HG02852 (cell line): ENCODE results near the gene IGF1R.

Experiments
- ATAC-seq: cut with Tn5 transposase; IDR thresholded peaks from one replicate; pipeline ENCODE4 v1.9.1; 2021; ENCODE audit warnings: mild to moderate bottlenecking, moderate library complexity; ENCODE audit not compliant: unreplicated experiment

The IGF1R gene

GRCh38 chr15:98853617-98854420 lies 205.5 kb downstream of the IGF1R start:
- no peak for ATAC-seq

DNA sequence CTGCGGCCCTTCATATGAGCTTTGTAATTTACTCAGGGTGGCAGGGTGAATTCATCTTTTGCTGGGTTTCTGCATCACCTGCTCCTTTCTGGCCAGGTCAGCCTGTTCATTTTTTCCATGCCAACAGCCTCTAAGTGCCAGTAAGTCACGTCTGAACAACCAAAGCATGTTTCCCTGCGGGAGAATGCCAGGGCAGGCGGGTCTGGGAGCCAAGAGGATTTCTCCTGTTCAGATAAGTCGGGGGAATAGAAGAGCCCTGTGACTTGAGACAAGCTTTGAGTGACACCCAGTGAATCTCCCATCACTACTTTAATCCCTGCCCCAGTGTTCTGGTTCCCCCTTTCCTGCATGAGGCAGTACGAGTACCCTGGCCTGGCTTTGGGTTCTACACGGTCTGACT lies 206.2 kb downstream of the IGF1R start:
- no peak for ATAC-seq

- ATAC-seq, result no peak
Observed at GRCh38 chr15:98855067-98855814, 206.9 kb downstream of the IGF1R start.

DNA sequence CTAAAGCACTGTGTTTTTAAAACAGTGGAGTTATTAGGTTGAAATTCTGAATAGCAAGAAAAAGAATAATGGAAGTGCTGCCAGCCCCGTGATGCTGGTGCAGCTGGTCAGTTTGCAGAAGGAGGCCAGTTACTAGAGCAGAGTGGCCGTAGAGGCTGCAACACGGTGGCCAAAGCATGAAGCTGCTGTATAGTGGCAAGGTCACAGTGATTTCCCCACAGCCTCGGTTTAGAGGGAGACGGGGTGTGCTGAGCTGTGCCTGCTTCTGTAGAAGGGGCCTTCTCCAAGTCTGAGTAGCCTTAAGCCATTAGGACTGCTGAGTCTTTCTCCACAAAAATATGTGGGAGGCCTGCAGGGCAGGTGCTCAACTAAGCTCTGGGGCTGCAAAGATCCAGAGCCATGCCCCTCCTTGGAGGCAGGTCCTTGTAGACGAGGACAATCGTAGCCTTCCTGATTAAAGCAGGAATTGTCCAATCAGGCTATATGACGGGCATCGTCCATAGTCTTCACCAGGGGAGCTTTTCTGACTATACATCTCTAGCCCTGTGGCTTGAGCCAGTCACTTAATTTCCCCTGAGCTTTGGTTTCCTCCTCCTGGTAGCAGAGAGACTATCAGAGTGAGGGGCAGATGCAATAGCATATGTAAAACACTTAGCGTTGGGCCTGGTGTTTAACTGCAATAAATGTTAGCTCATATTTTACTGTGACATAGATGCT lies 207.6 kb downstream of the IGF1R start:
- ATAC-seq, result no peak

DNA sequence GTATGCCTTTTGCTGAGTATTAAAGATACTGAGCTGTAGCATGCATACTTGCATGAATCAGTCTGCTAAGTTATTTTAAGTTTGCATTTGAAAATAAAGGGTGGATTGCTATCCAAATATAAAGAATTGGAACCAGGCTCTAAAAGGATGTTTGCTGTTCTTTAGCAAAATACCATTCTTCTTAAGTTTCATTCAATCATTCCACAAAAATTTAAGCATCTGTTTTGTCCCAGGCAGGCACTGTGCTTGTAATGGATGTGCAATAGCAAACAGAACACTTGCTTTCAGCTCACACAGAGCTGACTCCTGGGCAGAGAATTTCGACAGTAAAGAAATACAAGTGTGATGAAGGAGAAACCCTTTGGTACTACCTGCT lies 208.2 kb downstream of the IGF1R start:
- ATAC-seq, result no peak

- no peak for ATAC-seq
Observed at GRCh38 chr15:98858610-98859023, 210.3 kb downstream of the IGF1R start.

GRCh38 chr15:98859149-98859548 lies 210.8 kb downstream of the IGF1R start:
- ATAC-seq, result no peak

- no peak for ATAC-seq
Observed at GRCh38 chr15:98860281-98861041, 212.1 kb downstream of the IGF1R start.

DNA sequence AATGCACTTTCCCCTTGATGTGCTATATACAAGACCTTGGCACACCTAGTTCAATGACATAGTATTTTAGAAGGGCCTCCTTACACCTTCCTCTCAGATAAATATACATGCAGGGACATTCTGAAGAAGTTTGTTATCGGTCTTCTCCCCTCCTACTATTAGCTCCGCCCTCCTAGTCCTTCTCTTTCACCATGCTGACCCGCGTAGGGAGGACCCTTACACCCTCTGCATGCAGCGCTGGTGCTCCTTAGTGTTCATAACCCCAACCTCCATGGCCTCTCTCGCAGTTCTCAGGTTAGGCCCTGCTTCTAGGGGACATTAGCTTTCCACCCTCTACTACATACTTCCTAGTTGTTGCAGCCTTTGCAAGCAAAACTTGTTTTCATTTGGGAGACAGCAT lies 212.8 kb downstream of the IGF1R start:
- ATAC-seq, result no peak

GRCh38 chr15:98863983-98864382 lies 215.6 kb downstream of the IGF1R start:
- ATAC-seq, result no peak

DNA sequence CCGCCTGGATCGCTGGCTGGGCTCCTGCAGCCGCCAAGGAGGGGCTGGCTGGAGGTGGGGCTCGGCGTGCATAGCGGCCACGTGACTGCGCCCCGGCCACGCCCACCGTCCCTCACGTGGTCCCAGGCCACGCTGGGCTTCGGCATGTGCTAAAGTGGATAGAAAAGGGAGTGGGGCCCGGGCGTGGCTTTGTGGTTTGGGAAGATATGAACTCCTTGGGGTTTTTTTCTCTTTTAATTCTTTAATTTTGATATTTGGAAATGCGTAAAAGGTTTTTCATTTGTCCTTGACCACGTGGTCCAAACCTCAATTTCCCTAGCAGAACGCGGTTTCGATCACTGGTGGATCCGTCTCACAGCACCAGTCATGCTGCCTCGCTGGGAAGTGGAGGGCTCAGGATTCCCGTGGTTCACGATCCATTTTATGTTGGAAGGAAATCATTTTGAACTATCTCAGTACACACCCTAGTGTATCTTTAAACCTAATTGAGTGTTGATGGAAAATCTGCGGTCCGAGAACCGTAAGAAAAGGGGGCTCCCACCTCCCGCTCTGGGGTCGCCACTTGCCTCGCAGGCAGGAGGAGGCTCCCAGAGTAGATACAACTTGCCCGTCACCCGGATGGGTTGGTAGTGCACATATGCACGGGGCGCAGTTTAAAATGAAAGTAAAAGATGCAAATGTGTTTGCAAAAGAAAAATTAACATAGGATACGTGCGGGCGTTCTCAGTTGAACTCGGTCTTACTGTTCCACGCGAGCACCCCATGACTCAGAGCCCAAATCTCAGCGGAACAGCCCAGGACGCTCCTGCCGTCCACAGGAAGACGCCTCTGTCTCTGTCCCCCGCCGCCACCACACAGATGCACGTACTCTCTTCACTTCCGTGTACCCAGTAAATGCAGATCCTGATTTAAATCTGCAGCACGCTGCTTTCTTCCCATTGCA lies 217.3 kb downstream of the IGF1R start:
- peak; percentile 87 for ATAC-seq

GRCh38 chr15:98866511-98866910 lies 218.2 kb downstream of the IGF1R start:
- no peak for ATAC-seq

DNA sequence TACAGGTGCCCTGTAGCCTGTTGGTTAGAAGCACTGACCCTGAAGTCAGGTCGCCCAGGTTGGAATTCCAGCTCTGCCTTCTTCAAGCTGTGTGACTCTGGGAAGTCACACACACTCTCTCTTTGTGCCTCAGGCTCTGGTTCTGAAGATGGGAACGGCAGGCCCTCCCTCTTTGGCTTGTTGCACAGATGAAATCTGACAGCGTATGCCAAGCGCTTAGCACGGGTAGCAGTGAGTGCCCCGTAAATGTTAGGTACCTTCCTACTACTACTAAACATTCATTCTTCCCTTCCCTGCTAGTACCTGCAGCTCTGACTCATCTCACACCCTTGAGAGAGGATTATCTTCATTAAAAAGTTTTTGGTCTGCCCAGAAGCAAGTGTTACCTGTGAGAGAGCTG lies 220.2 kb downstream of the IGF1R start:
- no peak for ATAC-seq

GRCh38 chr15:98870788-98871187 lies 222.4 kb downstream of the IGF1R start:
- no peak for ATAC-seq

- ATAC-seq, result no peak
Observed at GRCh38 chr15:98872774-98873173, 224.4 kb downstream of the IGF1R start.

DNA sequence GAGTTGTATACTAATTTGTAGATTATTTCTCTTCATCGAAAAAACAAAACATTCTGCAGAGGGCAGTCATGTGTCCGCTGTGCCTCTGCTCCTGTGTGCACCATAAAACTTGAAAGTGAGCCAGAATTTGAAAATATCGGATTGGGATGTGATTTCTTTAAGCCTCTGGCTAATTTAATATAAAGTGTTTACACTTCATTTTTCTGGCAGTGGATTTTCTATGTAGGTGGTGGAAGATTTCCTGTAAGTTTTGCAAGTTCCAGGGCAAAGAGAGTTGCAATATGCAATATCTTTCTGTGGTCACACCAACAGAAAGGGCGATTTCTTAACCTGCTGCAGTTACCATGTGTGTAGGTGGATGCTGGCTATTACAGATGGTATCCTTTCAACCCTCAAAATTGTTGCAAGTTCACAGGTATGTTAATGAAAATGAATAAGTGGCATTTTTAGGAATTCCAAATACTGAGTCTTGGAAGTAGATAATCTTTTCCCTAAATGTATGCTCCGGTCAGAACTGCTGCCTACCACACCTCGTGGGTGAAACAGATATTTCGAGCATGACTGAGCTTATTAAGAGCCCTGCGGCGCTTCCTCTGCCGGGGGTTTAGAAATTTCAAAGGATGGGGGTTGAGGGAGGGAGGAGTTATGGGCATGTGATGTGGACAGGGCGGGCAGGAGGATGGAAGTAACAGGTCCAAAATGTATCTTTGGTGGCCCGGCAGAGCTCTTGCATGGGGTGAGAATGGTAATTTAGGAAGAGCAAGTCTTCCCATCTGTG lies 225.3 kb downstream of the IGF1R start:
- ATAC-seq, result no peak

- no peak for ATAC-seq
Observed at GRCh38 chr15:98874370-98874769, 226.0 kb downstream of the IGF1R start.

DNA sequence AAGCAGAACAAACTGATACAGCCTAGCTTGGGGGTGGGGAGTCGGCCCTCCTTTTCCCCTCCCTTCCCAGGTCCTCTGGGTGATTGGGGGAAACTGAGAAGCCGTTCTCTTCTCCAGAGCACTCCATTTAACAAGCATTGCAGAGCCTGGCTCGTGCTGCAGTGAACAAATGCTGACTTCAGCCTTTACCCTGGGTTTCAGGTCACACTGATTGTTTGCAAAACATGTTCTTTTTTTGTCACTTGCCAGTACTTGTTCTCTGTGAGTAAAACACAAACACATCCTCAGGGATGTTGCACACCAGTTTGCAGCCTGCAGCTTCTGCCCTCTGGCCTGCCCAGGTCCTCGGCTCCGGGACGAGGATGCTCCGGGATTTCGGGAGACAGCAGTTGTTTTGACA lies 226.4 kb downstream of the IGF1R start:
- ATAC-seq, result no peak

GRCh38 chr15:98875309-98875708 lies 227.0 kb downstream of the IGF1R start:
- no peak for ATAC-seq
